ENCODE measurements around the gene CHFR.
"Not testable (repeated sequence)": the region's sequence is repeated elsewhere in the genome, so short reads cannot be mapped to it uniquely, and the experiment has no call there.

CHFR gene

GRCh38 chr12:132887513-132888351, at the start of gene CHFR:
Gene CHFR, minus strand, starts transcription at chr12:132887605. Its CDS starts 277 bp downstream, at chr12:132887328.
- no peak for TF ChIP-seq CTCF (IDR thresholded peaks at IDR 0.05; ENCODE audit: low read depth, low read length, missing control alignments)
- Histone ChIP-seq H3K27me3 (replicated peaks) (no peaks in the 10 kb centered on the region), H3K36me3 (replicated peaks) (peaks cover 16% of the 10 kb centered on the region), H3K27ac (peak within 1 kb of the TSS; percentile 87), H3K4me3 (ENCODE audit: low read depth, low read length) (peak within 1 kb of the TSS; percentile 87)
- in situ Hi-C loops (cut with HindIII; ENCODE audit: low pct_ligation_motif_present, low sequenced_read_pairs): no loop called here
- DNase-seq: peak; percentile 95

- H3K36me3 ChIP-seq (replicated peaks): peaks cover 20% of the 10 kb centered on the region
- in situ Hi-C loops (cut with HindIII; ENCODE audit: low pct_ligation_motif_present, low sequenced_read_pairs): not testable (repeated sequence)
These were observed 49.5 kb upstream of the CHFR start for GRCh38 chr12:132936921-132937320.

GRCh38 chr12:132936163-132936562, 48.8 kb upstream of the CHFR start:
- Histone ChIP-seq H3K36me3 (replicated peaks) (peaks cover 16% of the 10 kb centered on the region), H3K4me3 (ENCODE audit: low read depth, low read length) (no peak overlapping the region), H3K27ac (no peak overlapping the region), H3K27me3 (replicated peaks) (no peaks in the 10 kb centered on the region)
- DNase-seq: no peak
- in situ Hi-C loops (cut with HindIII; ENCODE audit: low pct_ligation_motif_present, low sequenced_read_pairs): no loop called here
- TF ChIP-seq CTCF (IDR thresholded peaks at IDR 0.05; ENCODE audit: low read depth, low read length, missing control alignments): no peak

More at GRCh38 chr12:132936921-132937320, 49.5 kb upstream of the CHFR start:
- H3K27ac ChIP-seq; H3K27me3 ChIP-seq (replicated peaks); H3K4me3 ChIP-seq (ENCODE audit: low read depth, low read length); DNase-seq: not testable (repeated sequence)

GRCh38 chr12:132926415-132926833, 39.0 kb upstream of the CHFR start:
- DNase-seq: no peak
- no peak overlapping the region for H3K4me3 ChIP-seq (ENCODE audit: low read depth, low read length)
- no peaks in the 10 kb centered on the region for H3K27me3 ChIP-seq (replicated peaks)
- no peak overlapping the region for H3K27ac ChIP-seq
- in situ Hi-C loops (cut with HindIII; ENCODE audit: low pct_ligation_motif_present, low sequenced_read_pairs): no loop called here
- H3K36me3 ChIP-seq (replicated peaks): peaks cover 14% of the 10 kb centered on the region
- no peak for TF ChIP-seq CTCF (IDR thresholded peaks at IDR 0.05; ENCODE audit: low read depth, low read length, missing control alignments)

- no peak overlapping the region for H3K4me3 ChIP-seq (ENCODE audit: low read depth, low read length)
- in situ Hi-C loops (cut with HindIII; ENCODE audit: low pct_ligation_motif_present, low sequenced_read_pairs): no loop called here
- no peak overlapping the region for H3K27ac ChIP-seq
- TF ChIP-seq CTCF (IDR thresholded peaks at IDR 0.05; ENCODE audit: low read depth, low read length, missing control alignments): no peak
- no peak for DNase-seq
- no peaks in the 10 kb centered on the region for H3K27me3 ChIP-seq (replicated peaks)
- peaks cover 12% of the 10 kb centered on the region for H3K36me3 ChIP-seq (replicated peaks)
These were observed 38.4 kb upstream of the CHFR start for GRCh38 chr12:132925597-132926414.

- H3K4me3 ChIP-seq (ENCODE audit: low read depth, low read length): no peak overlapping the region
- DNase-seq: no peak
- H3K27ac ChIP-seq: no peak overlapping the region
- no peaks in the 10 kb centered on the region for H3K27me3 ChIP-seq (replicated peaks)
- peaks cover 9% of the 10 kb centered on the region for H3K36me3 ChIP-seq (replicated peaks)
- no peak for TF ChIP-seq CTCF (IDR thresholded peaks at IDR 0.05; ENCODE audit: low read depth, low read length, missing control alignments)
- in situ Hi-C loops (cut with HindIII; ENCODE audit: low pct_ligation_motif_present, low sequenced_read_pairs): no loop called here
These were observed 37.0 kb upstream of the CHFR start for GRCh38 chr12:132924356-132924755.

Measured in brain microvascular endothelial cell (primary cell).